Dedifferentiated amniotic fluid mesenchymal stem cell (primary cell): Measurements from ENCODE around the gene OR52K1.
"Not testable (repeated sequence)": the region's sequence is repeated elsewhere in the genome, so short reads cannot be mapped to it uniquely, and the experiment has no call there.

Experiments
- DNase-seq: peaks from one replicate; pipeline ENCODE4 v3.0.0-alpha.2; 2016; ENCODE audit errors: extremely low spot score

Gene OR52K1

DNA sequence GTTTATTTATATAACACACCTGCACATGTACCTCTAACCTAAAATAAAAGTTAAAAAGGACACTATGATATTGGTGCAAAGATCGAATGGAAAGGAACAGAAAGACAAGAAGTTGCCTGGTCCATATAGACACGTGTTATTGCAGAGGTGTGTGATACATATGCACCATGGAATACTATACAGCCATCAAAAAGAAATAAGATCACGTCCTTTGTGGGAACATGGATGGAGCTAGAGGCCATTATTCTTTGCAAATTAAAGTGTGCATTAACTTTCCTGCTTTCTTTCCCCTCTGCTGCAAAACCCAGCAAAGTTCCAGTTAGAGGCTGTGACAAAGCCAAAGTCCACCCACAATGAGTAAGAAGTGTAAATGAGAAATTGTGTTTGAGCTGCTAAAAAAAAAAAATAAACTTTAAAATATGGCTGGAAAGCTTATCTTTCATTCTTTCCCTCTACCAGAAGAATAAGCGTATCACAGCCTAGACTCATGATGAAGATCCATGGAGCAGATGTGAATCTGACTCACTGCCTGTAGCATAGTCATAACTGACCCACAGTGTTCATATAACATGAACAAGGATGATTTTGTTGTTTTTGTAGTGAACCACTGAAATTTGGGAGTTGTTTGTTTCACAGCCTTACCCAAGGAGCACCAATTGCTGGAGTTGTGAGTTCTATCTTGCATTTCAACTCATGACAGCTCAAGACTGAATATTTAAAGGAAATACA is 9.6 kb downstream of the OR52K1 start:
- no peak for DNase-seq

DNA sequence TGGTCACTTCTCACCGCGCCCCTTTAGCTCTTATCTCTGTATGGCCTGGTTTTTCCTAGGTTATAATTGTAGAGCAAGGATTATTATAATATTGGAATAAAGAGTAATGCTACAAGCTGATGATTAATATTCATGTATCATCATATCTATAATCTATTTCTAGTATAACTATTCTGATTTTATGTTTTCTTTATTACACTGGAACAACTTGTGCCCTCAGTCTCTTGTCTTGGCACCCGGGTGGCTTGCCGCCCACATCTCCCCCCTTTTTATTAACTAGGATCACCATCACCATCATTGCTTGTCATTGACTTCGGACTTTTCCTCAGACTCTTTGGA is 11.0 kb downstream of the OR52K1 start:
- no peak for DNase-seq

DNA sequence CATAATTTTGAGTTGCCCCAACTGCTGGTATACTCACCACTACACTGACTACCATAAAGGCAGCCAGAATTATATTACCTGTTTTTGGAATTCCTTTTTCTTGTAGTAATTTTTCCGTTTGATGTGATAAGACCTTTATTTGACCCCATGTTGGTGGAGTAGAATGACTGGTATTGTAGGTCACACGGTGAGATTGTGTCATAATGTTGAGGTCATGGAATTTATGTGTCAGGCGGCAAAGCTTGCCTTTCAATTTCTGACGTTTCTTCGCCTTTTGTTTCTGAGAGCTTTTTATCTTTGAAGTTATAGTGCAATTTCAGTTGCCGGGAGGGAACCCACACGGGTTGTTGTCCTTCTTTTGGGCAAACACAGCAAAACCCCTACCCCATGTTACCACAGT is 13.0 kb downstream of the OR52K1 start:
- no peak for DNase-seq

DNA sequence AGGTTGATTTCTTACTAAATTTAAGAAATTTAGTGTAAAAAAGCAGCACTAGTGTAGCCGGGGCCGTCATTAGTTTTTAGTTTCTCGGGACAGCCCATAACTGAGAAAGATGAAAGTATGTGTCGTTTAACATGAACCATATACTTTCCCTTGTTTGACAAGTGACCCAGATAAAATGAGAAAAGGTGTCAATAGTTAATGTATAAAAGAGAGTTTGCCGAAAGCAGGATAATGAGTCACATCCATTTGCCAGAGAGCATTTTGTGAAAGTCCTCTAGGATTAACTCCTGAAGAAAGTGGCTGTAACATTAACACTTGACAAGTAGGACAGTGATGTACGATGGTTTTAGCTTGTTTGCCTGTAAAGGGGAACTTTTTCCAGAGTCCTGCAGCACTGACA is 13.5 kb downstream of the OR52K1 start:
- DNase-seq, result no peak

DNA sequence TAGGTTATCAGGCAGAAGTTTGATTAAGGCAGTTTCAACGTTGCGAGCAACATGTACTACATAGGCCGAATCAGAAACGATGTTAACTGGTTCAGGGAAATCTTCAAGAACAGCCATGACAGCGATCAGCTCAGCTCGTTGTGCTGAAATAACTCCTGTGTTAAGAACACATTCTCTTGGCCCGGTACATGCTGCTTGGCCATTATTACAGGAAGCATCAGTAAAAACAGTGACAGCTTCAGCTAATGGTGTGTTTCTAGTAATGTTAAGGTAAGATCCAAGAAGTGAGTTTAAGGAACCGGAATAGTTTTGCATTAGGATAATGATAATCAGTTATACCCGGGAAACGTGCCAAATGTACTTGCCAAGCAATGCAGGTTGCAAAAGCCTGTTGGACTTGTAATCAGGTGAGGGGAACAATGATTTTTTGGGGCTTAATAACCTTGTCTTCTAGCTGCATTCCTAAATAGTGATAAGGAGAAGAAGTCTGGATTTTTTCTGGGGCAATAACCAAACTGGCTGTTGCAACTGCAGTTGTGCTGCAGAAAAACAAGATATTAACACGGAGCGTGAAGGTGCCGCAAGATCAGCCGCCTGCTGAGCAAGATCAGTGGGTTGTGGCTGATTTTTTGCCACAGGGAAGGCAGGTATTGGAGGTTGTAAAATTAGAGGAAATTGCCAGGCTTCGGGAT is 14.3 kb downstream of the OR52K1 start:
- DNase-seq, result no peak

DNA sequence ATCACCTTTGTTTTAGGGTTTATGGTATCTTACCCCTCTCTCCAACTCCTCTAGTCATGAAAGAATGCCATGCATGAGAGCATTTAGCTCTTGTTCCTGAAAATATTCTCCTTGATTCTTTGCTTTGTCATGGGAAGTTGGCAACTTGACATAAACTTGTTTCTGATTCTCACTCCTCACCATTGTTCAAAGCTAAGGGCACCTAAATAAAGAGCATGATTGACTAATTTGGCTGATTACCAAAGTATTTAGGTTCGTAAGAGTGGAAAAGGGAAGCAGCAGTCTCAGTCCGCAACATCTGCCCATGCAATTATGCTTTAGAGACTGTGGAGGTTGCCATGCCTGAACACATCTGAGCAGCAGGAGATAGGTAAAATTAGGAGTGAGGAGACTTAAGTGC is 26.4 kb downstream of the OR52K1 start:
- no peak for DNase-seq

DNA sequence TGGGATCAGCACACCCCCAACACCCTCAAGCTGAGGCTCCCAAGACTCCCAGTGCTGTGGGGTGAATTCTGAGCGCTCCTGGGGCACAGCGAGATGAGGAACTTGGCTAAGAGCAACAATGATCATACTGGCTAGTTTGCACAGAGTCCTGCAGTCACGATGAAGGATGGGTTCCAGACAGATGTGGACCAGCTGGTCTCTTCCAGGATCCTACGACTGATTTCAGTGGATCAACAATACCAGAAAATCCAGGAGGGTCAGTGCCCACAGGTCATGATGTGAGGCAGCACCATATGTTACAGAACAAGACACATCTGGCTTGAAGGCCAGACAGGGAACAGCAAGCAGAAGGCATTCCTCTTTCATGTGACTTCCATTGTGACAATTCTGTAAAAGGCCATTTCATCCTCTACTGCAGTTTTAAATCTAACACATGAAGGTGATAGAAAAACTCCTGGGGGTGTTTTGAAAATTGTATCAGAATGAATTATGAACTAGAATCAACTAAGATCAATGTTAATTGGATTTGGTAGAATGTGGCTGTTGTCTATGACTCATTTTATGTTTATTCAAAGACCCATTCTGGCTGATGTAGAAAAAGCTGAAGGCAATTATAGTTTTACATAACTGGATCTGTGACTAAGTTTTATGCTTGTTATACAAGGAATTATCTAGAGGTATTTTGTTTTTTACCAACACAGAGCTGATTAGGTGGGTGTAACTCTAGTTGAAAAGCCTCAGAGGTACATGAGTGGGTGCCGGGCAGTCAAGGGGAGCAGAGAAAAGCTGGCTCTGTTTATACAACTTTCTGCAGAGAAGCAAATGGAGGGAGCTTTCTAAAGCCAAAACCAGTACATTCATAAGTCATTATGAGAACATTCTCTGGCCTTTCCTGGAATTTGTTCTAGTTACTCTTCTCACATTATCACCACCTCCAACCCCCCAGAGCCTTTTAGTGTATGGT is 29.1 kb downstream of the OR52K1 start:
- no peak for DNase-seq

DNA sequence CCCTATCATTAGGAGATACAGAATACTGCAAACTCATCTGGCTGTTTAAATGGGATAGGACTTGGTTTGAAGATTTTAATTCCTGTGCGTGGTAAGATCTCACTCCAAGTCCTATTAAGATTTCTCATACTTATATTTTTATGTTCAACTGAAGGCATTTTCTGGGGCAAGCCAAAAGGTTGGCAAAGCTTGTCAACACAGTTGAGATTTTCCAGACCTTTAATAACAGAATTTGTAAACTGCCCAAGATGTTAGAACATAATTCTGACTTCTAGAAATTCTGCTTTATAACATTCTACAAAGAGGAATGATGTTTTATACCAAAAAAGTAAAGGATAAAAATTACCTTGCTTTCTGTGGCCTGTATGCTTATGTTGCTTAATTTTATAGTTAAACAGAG is 31.8 kb downstream of the OR52K1 start:
- no peak for DNase-seq

DNA sequence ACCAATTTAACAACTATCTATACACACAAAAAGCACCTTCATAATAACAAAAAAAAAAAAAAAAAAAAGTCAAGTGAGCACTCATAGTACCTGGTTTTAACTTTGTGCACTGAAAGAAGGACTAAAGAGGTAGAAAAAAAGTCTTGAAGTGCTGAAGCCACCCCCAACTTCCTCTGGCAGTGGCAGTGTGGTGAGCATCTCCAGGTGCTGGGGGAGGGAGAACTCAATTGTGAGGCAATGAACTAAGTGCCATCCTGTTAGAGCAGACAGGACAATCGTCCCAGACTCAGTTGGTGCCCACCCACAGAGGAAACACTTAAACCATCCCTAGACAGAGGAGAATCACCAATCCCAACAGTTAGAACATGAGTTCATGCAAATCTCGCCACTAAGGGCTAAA is 39.9 kb downstream of the OR52K1 start:
- DNase-seq, result no peak

DNA sequence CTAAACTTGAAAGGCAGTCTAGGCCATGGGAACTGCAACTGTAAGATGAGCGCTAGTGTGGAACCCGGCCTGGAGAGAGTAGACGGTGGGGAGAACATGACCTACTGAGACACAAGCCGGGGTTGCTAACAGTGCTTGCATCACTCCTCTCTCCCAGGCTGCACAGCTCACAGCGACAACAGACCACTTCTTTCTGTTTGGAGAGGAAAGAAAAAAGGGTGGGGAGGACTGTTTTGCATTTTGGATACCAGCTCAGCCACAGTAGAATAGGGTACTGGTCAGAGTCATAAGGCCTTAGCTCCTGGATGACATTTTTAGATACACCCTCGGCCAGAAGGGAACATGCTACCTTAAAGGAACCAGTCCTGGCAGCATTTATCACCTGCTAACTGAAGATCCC is 40.3 kb downstream of the OR52K1 start:
- DNase-seq, result no peak

DNA sequence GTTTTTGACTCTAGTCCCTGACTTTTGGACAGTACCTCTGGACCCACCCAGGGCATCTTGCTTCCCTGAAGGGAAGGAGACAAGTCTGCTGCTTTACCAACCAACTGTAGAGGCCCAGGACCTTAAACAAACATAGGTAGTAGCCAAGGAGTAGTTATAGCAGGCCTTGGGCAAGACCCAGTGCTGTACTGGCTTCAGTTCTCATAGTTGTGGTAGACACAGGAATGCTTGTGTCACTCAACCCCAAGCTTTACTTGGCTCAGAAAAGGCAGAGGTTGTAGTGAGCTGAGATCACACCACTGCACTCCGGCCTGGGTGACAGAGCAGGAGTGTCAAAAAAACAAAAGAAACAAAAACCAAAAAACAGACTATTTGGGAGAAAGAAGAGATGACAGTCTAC is 41.2 kb downstream of the OR52K1 start:
- no peak for DNase-seq

DNA sequence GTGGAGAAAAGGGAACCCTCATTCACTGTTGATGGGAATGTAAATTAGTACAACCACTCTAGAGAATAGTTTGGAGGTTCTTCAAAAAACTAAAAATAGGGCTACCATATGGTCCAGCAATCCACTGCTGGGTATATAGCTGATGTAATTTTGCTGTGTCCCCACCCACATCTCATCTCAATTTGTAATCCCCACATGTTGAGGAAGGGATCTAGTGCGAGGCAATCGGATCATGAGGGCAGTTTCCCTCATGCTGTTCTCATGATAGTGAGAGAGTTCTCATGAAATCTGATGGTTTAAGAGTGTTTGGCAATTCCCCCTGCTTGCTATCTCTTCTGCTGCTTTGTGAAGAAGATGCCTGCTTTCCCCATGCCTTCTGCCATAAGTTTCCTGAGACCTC is 45.5 kb downstream of the OR52K1 start:
- no peak for DNase-seq

DNA sequence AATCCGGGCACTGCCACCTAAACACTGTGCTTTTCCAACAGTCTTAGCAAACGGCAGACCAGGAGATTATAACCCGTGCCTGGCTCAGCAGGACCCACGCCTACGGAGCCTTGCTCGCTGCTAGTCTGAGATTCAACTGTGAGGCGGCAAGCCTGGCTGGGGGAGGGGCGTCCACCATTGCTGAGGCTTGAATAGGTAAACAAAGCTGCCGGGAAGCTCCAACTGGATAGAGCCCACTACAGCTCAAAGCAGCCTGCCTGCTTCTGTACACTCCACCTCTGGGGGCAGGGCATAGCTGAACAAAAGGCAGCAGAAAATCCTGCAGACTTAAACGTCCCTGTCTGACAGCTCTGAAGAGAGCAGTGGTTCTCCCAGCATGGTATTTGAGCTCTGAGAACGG is 49.2 kb downstream of the OR52K1 start:
- not testable (repeated sequence) for DNase-seq

DNA sequence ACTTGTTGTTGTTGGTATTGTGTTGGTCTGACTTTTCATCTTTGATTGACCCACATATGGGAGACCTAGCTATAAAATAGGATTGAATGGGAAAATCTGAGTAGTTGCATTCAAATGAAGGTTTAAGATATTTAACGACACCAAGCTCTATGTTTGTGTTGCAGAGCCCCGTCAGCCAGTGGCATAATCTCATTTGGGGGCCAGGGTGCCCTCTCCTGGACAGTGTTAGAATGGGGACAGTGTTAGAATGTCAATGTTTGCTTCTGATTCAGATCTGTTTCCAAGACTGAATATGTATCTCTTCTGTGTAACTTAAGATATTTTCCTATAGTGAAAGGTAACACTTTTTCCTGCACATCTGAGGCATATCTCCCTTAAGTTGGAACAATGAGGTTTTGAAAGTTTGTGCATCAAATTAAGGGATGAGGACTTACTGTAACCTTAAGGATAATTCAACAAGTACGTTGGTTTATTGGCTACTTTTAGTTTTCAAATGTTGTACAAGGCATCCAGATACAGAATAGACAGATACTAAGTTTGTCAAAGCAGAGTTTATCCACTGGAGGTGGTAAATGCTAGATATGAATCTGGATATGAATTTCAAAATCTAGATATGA is 57.3 kb downstream of the OR52K1 start:
- peak; percentile 29 for DNase-seq

DNA sequence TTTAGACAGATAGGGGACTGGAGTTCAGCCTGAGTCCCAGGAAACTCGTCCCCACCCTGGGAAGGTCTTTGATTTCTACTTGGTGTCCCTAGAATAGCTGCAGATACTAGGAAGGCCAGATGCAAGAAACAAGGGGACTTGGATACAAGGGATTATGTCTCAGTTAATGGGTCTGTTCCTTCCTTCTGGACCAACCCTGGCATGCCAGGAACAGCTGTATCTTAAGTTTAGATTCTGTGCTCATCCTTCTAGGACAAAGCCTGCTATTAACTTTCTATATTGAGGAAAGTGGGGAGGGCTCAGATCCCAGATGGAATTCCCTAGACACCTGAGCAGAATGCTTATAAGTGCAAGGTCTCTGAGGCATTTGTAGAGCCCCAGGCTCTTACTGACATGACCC is 58.6 kb downstream of the OR52K1 start:
- DNase-seq, result no peak
